GM23248 (cell line): ENCODE results near the gene GRIA1. TPM values are rescaled to one million over a fixed set of nuclear protein-coding genes. Genes with fewer than 3 reads are reported as not detected.

ENCODE experiments used
- DNase-seq: peaks from one replicate; pipeline ENCODE4 v3.0.0-alpha.2; 2015
- H2AFZ ChIP-seq: fragments of 200-600 bp; sonication (generic); 2 replicates; pipeline ENCODE4 v1.6.1; 2016; ENCODE audit warnings: antibody characterized with exemption
- H3F3A ChIP-seq: fragments of 200-600 bp; sonication (generic); 2 replicates; pipeline ENCODE4 v1.6.1; 2016; ENCODE audit warnings: mild to moderate bottlenecking, antibody characterized with exemption, mixed run types; ENCODE audit not compliant: insufficient read depth
- H3K27ac ChIP-seq: fragments of 200-600 bp; sonication (generic); 2 replicates; pipeline ENCODE4 v1.5.1; 2016; ENCODE audit warnings: mild to moderate bottlenecking
- H3K27me3 ChIP-seq: fragments of 200-600 bp; sonication (generic); replicated peaks from 2 replicates; pipeline ENCODE4 v1.6.1; 2016; ENCODE audit warnings: mild to moderate bottlenecking; ENCODE audit not compliant: insufficient read depth
- H3K36me3 ChIP-seq: fragments of 200-600 bp; sonication (generic); 2 replicates; pipeline ENCODE4 v1.6.1; 2016; ENCODE audit warnings: low read depth, mild to moderate bottlenecking
- H3K4me1 ChIP-seq: fragments of 200-600 bp; sonication (generic); 2 replicates; pipeline ENCODE4 v1.6.1; 2016; ENCODE audit warnings: mild to moderate bottlenecking; ENCODE audit not compliant: insufficient read depth
- H3K4me2 ChIP-seq: fragments of 200-600 bp; sonication (generic); one replicate; pipeline ENCODE4 v1.6.1; 2016; ENCODE audit warnings: mild to moderate bottlenecking; ENCODE audit not compliant: unreplicated experiment
- H3K4me3 ChIP-seq: fragments of 200-600 bp; sonication (generic); 2 replicates; pipeline ENCODE4 v1.5.1; 2016; ENCODE audit warnings: mild to moderate bottlenecking
- H3K79me2 ChIP-seq: fragments of 200-600 bp; sonication (generic); 2 replicates; pipeline ENCODE4 v1.6.1; 2016; ENCODE audit warnings: mild to moderate bottlenecking; ENCODE audit not compliant: insufficient read depth
- H3K9ac ChIP-seq: fragments of 200-600 bp; sonication (generic); 2 replicates; pipeline ENCODE4 v1.6.1; 2016; ENCODE audit warnings: mild to moderate bottlenecking
- H3K9me2 ChIP-seq: fragments of 200-600 bp; sonication (generic); 2 replicates; pipeline ENCODE4 v1.6.1; 2016; ENCODE audit warnings: mixed run types, mild to moderate bottlenecking, moderate library complexity; ENCODE audit not compliant: insufficient read depth
- H3K9me3 ChIP-seq: fragments of 200-600 bp; sonication (generic); one replicate; pipeline ENCODE4 v1.6.1; 2017; ENCODE audit warnings: low read depth
- H4K20me1 ChIP-seq: fragments of 200-600 bp; sonication (generic); 2 replicates; pipeline ENCODE4 v1.6.0; 2016; ENCODE audit not compliant: insufficient read depth
- EZH2 ChIP-seq: fragments of 200-600 bp; sonication (generic); IDR thresholded peaks from 2 replicates; pipeline ENCODE4 v1.6.1; 2018; ENCODE audit warnings: antibody characterized with exemption, mild to moderate bottlenecking; ENCODE audit not compliant: insufficient read depth, poor library complexity, severe bottlenecking
- EZH2phosphoT487 ChIP-seq: fragments of 200-600 bp; sonication (generic); IDR thresholded peaks from 2 replicates; pipeline ENCODE4 v1.6.1; 2018; ENCODE audit warnings: antibody characterized with exemption, moderate library complexity, mild to moderate bottlenecking, low read depth; ENCODE audit not compliant: insufficient read depth
- WGBS, 2 experiments: methylation state at CpG; one replicate each; pipeline ENCODE4 v1.1.6; 2015 to 2017; ENCODE audit warnings: low lambda C conversion rate in 2 of 2, low coverage in 1 of 2; ENCODE audit errors: missing lambda C conversion rate in 2 of 2; 5-methylcytosine and 5-hydroxymethylcytosine counted together
- in situ Hi-C: fragments of 300-500 bp; cut with MboI; formaldehyde crosslinking; loops from 2 replicates; pipeline ENCODE4 v1.15.0; 2020
- polyA plus RNA-seq: library from polyadenylated mRNA; unstranded; fragments of >200 nt; fragmentation: Nextera tagmentation; extraction: Ambion mirVana; gene quantifications from 2 replicates; pipeline ENCODE4 v1.2.1, GENCODE V29; 2016
- total RNA-seq: library from RNA; depleted of rRNA; stranded (reverse); fragments of >200 nt; shearing (Covaris generic); gene quantifications from 2 replicates; pipeline ENCODE4 v1.2.3, GENCODE V29; 2014

The GRIA1 gene
- total and polyA plus RNA-seq, 2 experiments from 2014 or later, result 0.04 to 0.11 TPM

DNA sequence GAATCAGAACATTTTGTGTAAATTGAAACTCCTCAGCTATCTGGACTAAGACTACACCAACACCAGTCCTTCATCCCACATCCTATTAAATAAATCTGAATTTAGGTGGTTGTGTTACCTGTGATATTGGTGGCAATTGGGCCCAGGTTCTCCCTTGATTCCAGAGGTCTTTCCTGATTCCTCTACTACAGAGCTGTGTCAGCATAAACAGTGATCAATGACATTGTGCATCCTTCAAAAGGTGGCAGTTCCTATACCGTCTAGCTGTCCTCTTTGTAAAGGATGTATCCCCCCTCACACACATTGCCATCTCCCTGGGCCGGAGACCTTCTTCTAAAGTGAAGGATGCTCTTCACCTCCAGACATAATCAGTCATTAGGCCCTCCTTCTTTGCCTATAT lies 309.0 kb downstream of the GRIA1 start:
- Histone ChIP-seq H3F3A (no peaks in the 10 kb centered on the region), H3K9me2 (no peaks in the 10 kb centered on the region), H3K27me3 (no peaks in the 10 kb centered on the region), H3K4me2 (no peak overlapping the region), H2AFZ (no peak overlapping the region), H3K4me3 (no peak overlapping the region), H3K27ac (no peak overlapping the region), H3K9me3 (no peaks in the 10 kb centered on the region), H4K20me1 (no peaks in the 10 kb centered on the region), H3K79me2 (no peaks in the 10 kb centered on the region), H3K36me3 (no peaks in the 10 kb centered on the region), H3K4me1 (peaks cover 7% of the 10 kb centered on the region; the same call in 1 of the 2 replicates), H3K9ac (no peak overlapping the region)
- WGBS, 2 experiments, result 26 to 52% methylated on average over 2 of the region's 2 CpGs
- TF ChIP-seq EZH2phosphoT487 (no peak), EZH2 (no peak)
- in situ Hi-C loops, result no loop called here
- DNase-seq, result no peak

DNA sequence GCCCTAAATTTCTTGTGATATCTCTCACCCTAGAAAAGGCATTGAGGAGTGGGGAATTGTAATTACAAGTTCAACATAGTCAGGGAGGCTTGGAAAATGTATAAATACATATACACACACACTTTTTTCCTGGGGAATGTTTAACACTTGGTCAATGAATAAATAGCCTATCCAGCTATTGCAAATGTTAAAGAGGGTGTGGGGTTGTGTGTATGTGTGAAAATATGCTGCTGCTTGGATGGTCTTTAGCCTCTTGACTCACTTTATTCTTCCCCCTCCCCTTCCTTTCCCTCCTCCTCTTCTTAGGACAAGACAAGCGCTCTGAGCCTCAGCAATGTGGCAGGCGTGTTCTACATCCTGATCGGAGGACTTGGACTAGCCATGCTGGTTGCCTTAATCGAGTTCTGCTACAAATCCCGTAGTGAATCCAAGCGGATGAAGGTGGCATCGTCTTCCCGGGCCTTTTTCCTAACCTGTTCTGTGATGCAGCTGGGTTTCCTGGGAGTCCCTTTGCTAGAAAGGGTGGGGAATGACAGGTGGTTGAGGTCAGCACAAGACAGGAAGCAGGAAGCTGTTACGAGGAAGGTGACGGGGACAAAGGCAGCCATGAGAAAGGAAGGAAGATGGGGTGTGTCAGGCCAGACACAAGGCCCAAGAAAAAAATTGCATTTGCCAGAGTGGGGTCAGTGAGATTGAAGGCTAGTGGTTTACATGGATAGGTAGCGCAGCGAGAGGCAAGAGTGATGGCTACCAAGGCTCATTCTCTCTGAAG lies 311.8 kb downstream of the GRIA1 start:
- in situ Hi-C loops, result no loop called here
- Histone ChIP-seq H3K9me2 (no peaks in the 10 kb centered on the region), H3K27me3 (no peaks in the 10 kb centered on the region), H3K4me2 (no peak overlapping the region), H3K9ac (no peak overlapping the region), H2AFZ (no peak overlapping the region), H3K9me3 (no peaks in the 10 kb centered on the region), H3K36me3 (no peaks in the 10 kb centered on the region), H3F3A (no peaks in the 10 kb centered on the region), H4K20me1 (no peaks in the 10 kb centered on the region), H3K79me2 (no peaks in the 10 kb centered on the region), H3K27ac (no peak overlapping the region), H3K4me3 (no peak overlapping the region), H3K4me1 (peaks cover 7% of the 10 kb centered on the region; the same call in 1 of the 2 replicates)
- DNase-seq, result no peak
- no peak for TF ChIP-seq EZH2phosphoT487
- TF ChIP-seq EZH2, result no peak
- WGBS, 2 experiments, result 71 to 73% methylated on average over 12 of the region's 12 CpGs

DNA sequence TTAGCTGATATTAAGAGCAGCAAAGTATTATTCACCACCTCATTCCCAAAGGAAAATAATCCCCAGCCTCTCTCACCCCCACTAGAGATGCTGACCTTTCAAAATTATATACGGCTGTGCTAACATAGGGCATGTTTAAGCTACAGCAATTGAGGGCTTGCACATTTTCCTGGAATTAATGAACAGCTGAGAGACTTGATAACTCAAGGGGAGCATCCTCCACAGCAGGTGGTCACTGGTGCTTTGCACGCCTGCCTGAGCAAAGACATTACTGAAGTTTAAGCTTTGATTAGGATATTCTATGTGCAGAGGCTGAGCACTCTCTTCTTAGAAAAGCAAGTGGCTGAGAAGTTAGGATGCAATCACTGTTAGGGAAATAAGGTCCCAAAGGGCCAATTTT lies 317.3 kb downstream of the GRIA1 start:
- WGBS, 2 experiments, result 48 to 53% methylated on average over 2 of the region's 2 CpGs
- Histone ChIP-seq H3K4me1 (no peaks in the 10 kb centered on the region), H3K27ac (no peak overlapping the region), H3K9me2 (no peaks in the 10 kb centered on the region), H3K4me2 (no peak overlapping the region), H3K79me2 (no peaks in the 10 kb centered on the region), H3K36me3 (no peaks in the 10 kb centered on the region), H3K27me3 (no peaks in the 10 kb centered on the region), H3K9ac (no peak overlapping the region), H3F3A (no peaks in the 10 kb centered on the region), H3K9me3 (no peaks in the 10 kb centered on the region), H2AFZ (no peak overlapping the region), H4K20me1 (no peaks in the 10 kb centered on the region), H3K4me3 (no peak overlapping the region)
- TF ChIP-seq EZH2 (no peak), EZH2phosphoT487 (no peak)
- DNase-seq, result no peak
- in situ Hi-C loops, result no loop called here

DNA sequence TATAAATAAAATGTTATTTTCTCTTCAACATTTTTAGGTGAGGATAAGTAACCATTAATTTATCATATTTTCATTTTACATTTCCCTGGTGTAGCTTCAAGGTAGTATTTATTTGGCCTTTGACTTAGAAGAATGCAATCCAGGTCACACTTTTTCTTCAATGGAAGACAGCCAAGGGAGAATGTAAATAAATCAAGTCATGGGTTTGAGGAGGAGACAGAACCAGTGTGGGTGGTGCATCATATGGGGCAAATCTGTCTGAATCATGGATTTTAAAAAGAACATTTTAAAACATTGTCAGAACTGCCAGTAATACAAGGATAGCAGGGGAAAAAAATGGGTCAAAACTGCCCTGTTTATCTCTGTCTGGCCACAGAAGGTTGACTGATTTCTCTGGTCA lies 318.7 kb downstream of the GRIA1 start:
- no peak overlapping the region for H3K9ac ChIP-seq
- no peak overlapping the region for H3K4me2 ChIP-seq
- no peak for TF ChIP-seq EZH2
- TF ChIP-seq EZH2phosphoT487, result no peak
- no peaks in the 10 kb centered on the region for H3K36me3 ChIP-seq
- no peaks in the 10 kb centered on the region for H4K20me1 ChIP-seq
- no peaks in the 10 kb centered on the region for H3K79me2 ChIP-seq
- no peak overlapping the region for H3K27ac ChIP-seq
- no peak overlapping the region for H3K4me3 ChIP-seq
- H3F3A ChIP-seq, result peaks cover 6% of the 10 kb centered on the region; the same call in 1 of the 2 replicates
- in situ Hi-C loops, result no loop called here
- no peaks in the 10 kb centered on the region for H3K27me3 ChIP-seq
- 0 out of 2 replicates have a peak, but pooled peaks cover 4% of the 10 kb centered on the region for H3K4me1 ChIP-seq
- H2AFZ ChIP-seq, result no peak overlapping the region
- H3K9me3 ChIP-seq, result no peaks in the 10 kb centered on the region
- no peak for DNase-seq
- H3K9me2 ChIP-seq, result no peaks in the 10 kb centered on the region

DNA sequence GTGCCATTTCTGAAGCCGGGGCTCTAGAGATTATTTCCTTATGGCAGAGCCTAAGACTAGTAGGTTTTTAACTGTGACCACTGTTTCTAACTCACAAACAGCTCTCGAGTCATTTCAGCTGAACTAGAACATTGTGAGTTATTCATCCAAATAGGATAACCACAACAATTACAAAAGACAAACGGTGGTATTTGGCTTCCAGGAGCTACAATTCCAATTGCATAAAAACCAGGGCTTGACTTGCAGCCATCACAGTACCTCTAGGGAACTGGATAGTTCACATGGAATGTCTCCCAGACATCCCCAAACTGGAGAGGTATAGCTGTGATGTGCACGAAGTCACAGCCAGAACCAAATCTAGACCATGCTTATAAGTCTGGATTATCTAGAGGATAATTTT lies 323.4 kb downstream of the GRIA1 start:
- in situ Hi-C loops, result no loop called here
- DNase-seq, result peak; percentile 58
- H3K9me2 ChIP-seq, result no peaks in the 10 kb centered on the region
- H4K20me1 ChIP-seq, result no peaks in the 10 kb centered on the region
- no peak overlapping the region for H3K27ac ChIP-seq
- no peaks in the 10 kb centered on the region for H3K27me3 ChIP-seq
- 4% methylated on average over 4 of the region's 4 CpGs for WGBS, 2 experiments
- no peaks in the 10 kb centered on the region for H3K36me3 ChIP-seq
- TF ChIP-seq EZH2phosphoT487 (no peak), EZH2 (no peak)
- H3K4me1 ChIP-seq, result peaks cover 13% of the 10 kb centered on the region
- H3K4me2 ChIP-seq, result no peak overlapping the region
- peaks cover 6% of the 10 kb centered on the region; the same call in 1 of the 2 replicates for H3F3A ChIP-seq
- H3K4me3 ChIP-seq, result no peak overlapping the region
- H3K9ac ChIP-seq, result no peak overlapping the region
- no peak overlapping the region for H2AFZ ChIP-seq
- H3K9me3 ChIP-seq, result no peaks in the 10 kb centered on the region
- H3K79me2 ChIP-seq, result no peaks in the 10 kb centered on the region
